SK-N-SH (cell line): ENCODE data around the gene ATP6V0B. TPM values are rescaled to one million over a fixed set of nuclear protein-coding genes. Genes with fewer than 3 reads are reported as not detected.

ENCODE experiments used
- CTCF ChIA-PET: fragments of 300-600, 350-600 bp; formaldehyde crosslinking; extraction: SDS; loops from one replicate; lab custom pipeline; 2021; lab: Yijun Ruan, JAX
- POLR2A ChIA-PET: fragments of 350-600 bp; sonication (Branson Sonifier 250); formaldehyde crosslinking; extraction: SDS; loops from one replicate; lab custom pipeline; 2020; ENCODE audit warnings: antibody characterized with exemption, inconsistent platforms; lab: Yijun Ruan, JAX
- DNase-seq: peaks from one replicate; pipeline ENCODE4 v3.0.0; 2012
- H2AFZ ChIP-seq: fragments of 200-600 bp; sonication (generic); 2 replicates; pipeline ENCODE4 v1.8.1; 2016; ENCODE audit warnings: antibody characterized with exemption, mild to moderate bottlenecking, low read depth
- H3F3A ChIP-seq: fragments of 200-600 bp; sonication (generic); replicated peaks from 2 replicates; pipeline ENCODE3; 2016; ENCODE audit warnings: antibody characterized with exemption, mild to moderate bottlenecking; ENCODE audit not compliant: insufficient read depth
- H3K27ac ChIP-seq, 2 experiments: fragments of 200-500 bp in 1 of 2; fragments of 200-600 bp in 1 of 2; sonication (Bioruptor generic) in 1 of 2; sonication (generic), shearing (Covaris generic) in 1 of 2; 2 replicates each; pipeline versions ENCODE4 v1.5.1 to v1.6.1; 2014 to 2016; ENCODE audit warnings: low read depth in 2 of 2, inconsistent platforms in 1 of 2, low read length in 1 of 2, mild to moderate bottlenecking in 1 of 2, mixed read lengths in 1 of 2
- H3K27me3 ChIP-seq: fragments of 200-600 bp; sonication (generic), shearing (Covaris generic); 2 replicates; pipeline ENCODE4 v1.6.1; 2016; ENCODE audit warnings: mixed run types; ENCODE audit not compliant: insufficient read depth
- H3K36me3 ChIP-seq, 2 experiments: fragments of 200-500 bp in 1 of 2; fragments of 200-600 bp in 1 of 2; sonication (Bioruptor generic) in 1 of 2; sonication (generic) in 1 of 2; replicated peaks in 1 of 2; 2 replicates each; pipeline versions ENCODE3 to v1.5.1; 2014 to 2016; ENCODE audit warnings: low read length in 1 of 2, mild to moderate bottlenecking in 1 of 2; ENCODE audit not compliant: insufficient read depth in 2 of 2, control insufficient read depth in 1 of 2
- H3K4me1 ChIP-seq, 2 experiments: fragments of 200-500 bp in 1 of 2; fragments of 200-600 bp in 1 of 2; sonication (Bioruptor generic) in 1 of 2; sonication (generic), shearing (Covaris generic) in 1 of 2; 2 replicates each; pipeline versions ENCODE4 v1.5.1 to v1.6.1; 2014 to 2016; ENCODE audit warnings: low read depth in 1 of 2, low read length in 1 of 2, mixed run types in 1 of 2; ENCODE audit not compliant: insufficient read depth in 2 of 2, control insufficient read depth in 1 of 2
- H3K4me2 ChIP-seq: fragments of 200-600 bp; sonication (generic), shearing (Covaris generic); 2 replicates; pipeline ENCODE4 v1.6.1; 2017; ENCODE audit warnings: mixed run types
- H3K4me3 ChIP-seq, 2 experiments: fragments of 200-500 bp in 1 of 2; fragments of 200-600 bp in 1 of 2; sonication (Bioruptor generic) in 1 of 2; sonication (generic), shearing (Covaris generic) in 1 of 2; 2 replicates each; pipeline versions ENCODE4 v1.5.1 to v1.8.1; 2014 to 2016; ENCODE audit warnings: low read depth in 2 of 2, inconsistent platforms in 1 of 2, low read length in 1 of 2, mild to moderate bottlenecking in 1 of 2, mixed read lengths in 1 of 2, moderate library complexity in 1 of 2
- H3K79me2 ChIP-seq: fragments of 200-600 bp; sonication (generic); 2 replicates; pipeline ENCODE4 v1.8.1; 2017; ENCODE audit warnings: mild to moderate bottlenecking; ENCODE audit not compliant: insufficient read depth
- H3K9ac ChIP-seq: fragments of 200-600 bp; sonication (generic); 2 replicates; pipeline ENCODE4 v1.6.1; 2017; ENCODE audit warnings: mixed run types
- H3K9me2 ChIP-seq: fragments of 200-600 bp; sonication (generic); 2 replicates; pipeline ENCODE4 v1.6.1; 2017; ENCODE audit warnings: mixed run types
- H3K9me3 ChIP-seq: fragments of 200-600 bp; sonication (generic); 2 replicates; pipeline ENCODE4 v1.6.1; 2017; ENCODE audit warnings: mixed run types, mild to moderate bottlenecking, moderate library complexity
- H4K20me1 ChIP-seq: fragments of 200-600 bp; sonication (generic); 2 replicates; pipeline ENCODE4 v1.6.1; 2017; ENCODE audit warnings: mild to moderate bottlenecking, mixed run types; ENCODE audit not compliant: insufficient read depth
- CHD2 ChIP-seq: fragments of 150-350 bp; IDR thresholded peaks from 2 replicates; pipeline ENCODE4 v1.6.1; 2018; ENCODE audit warnings: low read length; ENCODE audit not compliant: partially characterized antibody
- ELF1 ChIP-seq: IDR thresholded peaks from 2 replicates; pipeline ENCODE4 v1.4.0; 2012
- EZH2phosphoT487 ChIP-seq: fragments of 200-600 bp; sonication (generic); IDR thresholded peaks from 2 replicates; pipeline ENCODE4 v1.6.1; 2017; ENCODE audit warnings: low read depth, mixed run types, mild to moderate bottlenecking, antibody characterized with exemption, moderate library complexity, borderline replicate concordance
- FOXM1 ChIP-seq: IDR thresholded peaks from 2 replicates; pipeline ENCODE4 v1.4.0; 2012; ENCODE audit warnings: low read depth, mild to moderate bottlenecking
- GABPA ChIP-seq: IDR thresholded peaks from 2 replicates; pipeline ENCODE4 v1.4.0; 2012; ENCODE audit warnings: low read depth, mild to moderate bottlenecking
- IRF3 ChIP-seq: fragments of 150-350 bp; IDR thresholded peaks from 2 replicates; pipeline ENCODE4 v1.6.1; 2016; ENCODE audit warnings: mild to moderate bottlenecking, low read depth, low read length
- MEF2A ChIP-seq: IDR thresholded peaks from 2 replicates; pipeline ENCODE4 v1.4.0; 2012; ENCODE audit warnings: low read depth, borderline replicate concordance
- NFIC ChIP-seq: IDR thresholded peaks from 2 replicates; pipeline ENCODE4 v1.4.0; 2012; ENCODE audit warnings: borderline replicate concordance
- POLR2AphosphoS5 ChIP-seq: IDR thresholded peaks from 2 replicates; pipeline ENCODE4 v1.6.1; 2012; ENCODE audit warnings: low read depth, low read length
- RAD21 ChIP-seq: IDR thresholded peaks from 2 replicates; pipeline ENCODE4 v1.6.1; 2012; ENCODE audit warnings: mild to moderate bottlenecking, low read length
- RCOR1 ChIP-seq: fragments of 150-350 bp; IDR thresholded peaks from 2 replicates; pipeline ENCODE4 v1.6.1; 2017; ENCODE audit warnings: antibody characterized with exemption, low read length
- RFX5 ChIP-seq: IDR thresholded peaks from 2 replicates; pipeline ENCODE4 v1.6.1; 2012; ENCODE audit warnings: mild to moderate bottlenecking, improper control_type of control experiment, low read length
- SIN3A ChIP-seq: IDR thresholded peaks from 2 replicates; pipeline ENCODE4 v1.6.1; 2012; ENCODE audit warnings: low read depth, mild to moderate bottlenecking, low read length, moderate library complexity, borderline replicate concordance
- TAF1 ChIP-seq: IDR thresholded peaks from 2 replicates; pipeline ENCODE4 v1.6.1; 2012; ENCODE audit warnings: low read depth, mild to moderate bottlenecking, low read length, moderate library complexity, borderline replicate concordance
- TCF12 ChIP-seq: IDR thresholded peaks from 2 replicates; pipeline ENCODE4 v1.4.0; 2012
- TEAD4 ChIP-seq: IDR thresholded peaks from 2 replicates; pipeline ENCODE4 v1.4.0; 2012; ENCODE audit warnings: mild to moderate bottlenecking, borderline replicate concordance; ENCODE audit not compliant: insufficient read depth
- USF2 ChIP-seq: fragments of 150-350 bp; IDR thresholded peaks from 2 replicates; pipeline ENCODE4 v1.6.1; 2017; ENCODE audit warnings: antibody characterized with exemption, low read length, low read depth, borderline replicate concordance
- WGBS: methylation state at CpG from one replicate; pipeline ENCODE4 v1.1.6; 2017; ENCODE audit warnings: low lambda C conversion rate; 5-methylcytosine and 5-hydroxymethylcytosine counted together
- polyA plus RNA-seq, 3 experiments: library from polyadenylated mRNA; depleted of rRNA; stranded (reverse); fragments of >200 nt; gene quantifications; 2 replicates each; pipeline ENCODE4 v1.2.3, GENCODE V29; 2012
- TF ChIP-seq, protein P1 (sequence below): IDR thresholded peaks from 2 replicates; pipeline ENCODE4 v1.4.0; 2012; ENCODE audit warnings: low read depth, borderline replicate concordance

The ATP6V0B gene
- polyA plus RNA-seq, 1 of the 3 experiments (the other 2 are of a cell fraction), result 180 TPM

DNA sequence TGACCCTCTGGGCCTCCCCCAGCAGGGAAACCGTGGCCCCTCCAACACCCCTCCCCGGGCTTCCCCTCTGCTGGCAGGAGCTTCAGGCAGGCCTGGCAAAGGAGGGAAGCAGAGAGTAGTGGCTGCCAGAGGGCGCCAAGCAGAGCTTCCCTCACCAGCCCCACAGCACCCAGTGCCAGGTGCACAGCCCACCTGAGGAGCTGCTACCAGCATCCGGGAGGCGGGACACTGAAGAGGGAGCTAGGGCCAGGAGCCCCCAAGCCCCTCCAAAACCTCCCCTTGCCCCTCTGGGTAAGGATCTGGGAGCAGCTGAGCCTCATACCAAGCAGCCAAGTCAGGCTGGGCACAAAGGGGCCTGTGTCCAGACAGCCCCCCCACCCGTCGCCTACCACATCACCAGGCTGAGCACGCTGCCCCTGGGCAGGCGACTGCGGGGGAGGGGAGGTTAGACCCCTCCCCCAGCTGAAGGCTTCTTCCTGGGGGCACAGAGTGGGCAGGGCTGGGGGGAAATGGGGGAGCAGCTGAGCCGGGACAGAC is 36.2 kb downstream of the ATP6V0B start:
- Histone ChIP-seq H3K36me3 (no peaks in the 10 kb centered on the region), H3K27ac (no peak overlapping the region), H3F3A (no peaks in the 10 kb centered on the region)
- WGBS, result 100% methylated on average over 1 of the region's 11 CpGs
- TF ChIP-seq MEF2A (no peak), POLR2AphosphoS5 (no peak), SIN3A (no peak), TAF1 (no peak), TEAD4 (no peak), RAD21 (no peak), NFIC (no peak), GABPA (no peak), ELF1 (no peak), FOXM1 (no peak), RCOR1 (no peak), IRF3 (no peak), TCF12 (no peak), RFX5 (no peak), USF2 (no peak), CHD2 (no peak), EZH2phosphoT487 (no peak)
- TF ChIP-seq, protein P1, sequence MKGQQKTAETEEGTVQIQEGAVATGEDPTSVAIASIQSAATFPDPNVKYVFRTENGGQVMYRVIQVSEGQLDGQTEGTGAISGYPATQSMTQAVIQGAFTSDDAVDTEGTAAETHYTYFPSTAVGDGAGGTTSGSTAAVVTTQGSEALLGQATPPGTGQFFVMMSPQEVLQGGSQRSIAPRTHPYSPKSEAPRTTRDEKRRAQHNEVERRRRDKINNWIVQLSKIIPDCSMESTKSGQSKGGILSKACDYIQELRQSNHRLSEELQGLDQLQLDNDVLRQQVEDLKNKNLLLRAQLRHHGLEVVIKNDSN, result no peak
- TF ChIP-seq, all 33 proteins: peak for 0
- H3K4me1 ChIP-seq, result peaks cover 3 to 6% of the 10 kb centered on the region in 2 experiments; a peak in 2 of 4 replicates
- H3K4me2 ChIP-seq, result no peak overlapping the region
- ChIA-PET POLR2A (no interaction called here), CTCF (interaction anchor here (0.7 to 8.4 kb wide), 6 partner anchors 8 to 74 kb away, joined by 3 to 77 read pairs (median 6); partner anchors contain the start of gene SLC6A9)
- no peaks in the 10 kb centered on the region for H3K79me2 ChIP-seq
- no peaks in the 10 kb centered on the region for H3K27me3 ChIP-seq
- H3K9ac ChIP-seq, result no peak overlapping the region
- H3K4me3 ChIP-seq, result no peak overlapping the region
- H3K9me2 ChIP-seq, result no peaks in the 10 kb centered on the region
- H2AFZ ChIP-seq, result no peak overlapping the region
- no peaks in the 10 kb centered on the region for H3K9me3 ChIP-seq
- no peaks in the 10 kb centered on the region for H4K20me1 ChIP-seq
- DNase-seq, result no peak
